ENCODE measurements around the gene ZCCHC18. TPM values are rescaled to one million over a fixed set of nuclear protein-coding genes. Genes with fewer than 3 reads are reported as not detected.

Gene ZCCHC18
- total RNA-seq, 4 donors from 2014 or later = 0.42 TPM; not detected in 3

DNA sequence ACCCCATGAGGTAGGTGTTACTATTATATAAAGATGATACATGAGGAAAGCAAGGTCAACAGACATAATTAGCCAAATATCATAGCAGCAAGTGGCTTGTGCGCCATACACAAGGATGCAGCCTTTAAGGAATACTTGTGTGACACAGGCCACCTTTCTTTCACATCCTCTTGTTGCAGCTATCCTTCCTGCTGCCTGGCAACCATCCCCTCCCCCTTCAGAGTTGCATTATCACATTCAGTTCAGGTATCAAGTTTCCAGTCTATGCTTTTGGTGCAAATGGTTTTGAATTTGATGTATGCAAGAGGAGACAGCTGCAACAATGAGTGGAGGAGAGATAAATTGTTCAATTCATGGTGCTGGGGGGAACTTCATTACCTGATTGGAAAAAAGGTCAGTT is 6.4 kb downstream of the ZCCHC18 start:
- Histone ChIP-seq H3K4me3 (no peak overlapping the region), H3K27me3 (no peaks in the 10 kb centered on the region), H3K27ac (no peak overlapping the region), H3K4me1 (no peaks in the 10 kb centered on the region), H3K9me3 (no peaks in the 10 kb centered on the region), H3K36me3 (no peaks in the 10 kb centered on the region)
- TF ChIP-seq CTCF (IDR thresholded peaks at IDR 0.05) (no peak), POLR2A (IDR thresholded peaks at IDR 0.05) (no peak), POLR2AphosphoS5 (IDR thresholded peaks at IDR 0.05) (no peak), EP300 (IDR thresholded peaks at IDR 0.05) (no peak)
- DNase-seq (ENCODE audit: low spot score in 2 of 2) = no peak
- 80% methylated on average over 1 of the region's 1 CpG for WGBS

DNA sequence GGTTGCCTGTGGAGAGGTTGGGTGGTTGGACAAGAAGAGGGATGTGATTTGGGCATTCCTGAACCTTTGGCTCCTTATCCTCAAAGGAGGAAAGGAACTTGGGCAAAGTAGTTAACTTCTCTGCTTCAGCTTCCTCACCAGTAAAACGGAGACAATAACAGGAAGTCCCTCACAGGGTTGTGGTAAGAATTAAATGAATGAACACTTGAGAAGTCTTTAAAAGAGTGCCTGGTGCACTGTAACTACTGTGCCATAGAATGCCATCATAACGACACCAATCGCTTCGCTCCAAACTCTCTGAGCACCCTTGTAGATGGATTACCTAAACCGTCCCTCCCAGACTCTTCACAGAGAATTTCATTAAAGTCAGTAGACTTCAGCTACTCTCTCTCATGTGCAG is 10.5 kb downstream of the ZCCHC18 start:
- TF ChIP-seq POLR2A (IDR thresholded peaks at IDR 0.05) (no peak), POLR2AphosphoS5 (IDR thresholded peaks at IDR 0.05) (no peak), CTCF (IDR thresholded peaks at IDR 0.05) (no peak), EP300 (IDR thresholded peaks at IDR 0.05) (no peak)
- H3K9me3 ChIP-seq = no peaks in the 10 kb centered on the region
- H3K4me3 ChIP-seq = no peak overlapping the region
- no peaks in the 10 kb centered on the region for H3K27me3 ChIP-seq
- H3K27ac ChIP-seq = no peak overlapping the region
- no peaks in the 10 kb centered on the region for H3K36me3 ChIP-seq
- WGBS = 71% methylated on average over 5 of the region's 5 CpGs
- no peaks in the 10 kb centered on the region for H3K4me1 ChIP-seq
- DNase-seq (ENCODE audit: low spot score in 2 of 2) = no peak

- TF ChIP-seq CTCF (IDR thresholded peaks at IDR 0.05) (no peak), POLR2AphosphoS5 (IDR thresholded peaks at IDR 0.05) (no peak)
- Histone ChIP-seq H3K4me3 (no peak overlapping the region), H3K27me3 (no peaks in the 10 kb centered on the region), H3K9me3 (no peaks in the 10 kb centered on the region), H3K4me1 (no peaks in the 10 kb centered on the region), H3K36me3 (no peaks in the 10 kb centered on the region), H3K27ac (no peak overlapping the region)
- DNase-seq (ENCODE audit: low spot score in 2 of 2) = no peak
- WGBS = 63% methylated on average over 2 of the region's 2 CpGs
Observed at GRCh38 chrX:104126856-104127255, 14.5 kb downstream of the ZCCHC18 start.

DNA sequence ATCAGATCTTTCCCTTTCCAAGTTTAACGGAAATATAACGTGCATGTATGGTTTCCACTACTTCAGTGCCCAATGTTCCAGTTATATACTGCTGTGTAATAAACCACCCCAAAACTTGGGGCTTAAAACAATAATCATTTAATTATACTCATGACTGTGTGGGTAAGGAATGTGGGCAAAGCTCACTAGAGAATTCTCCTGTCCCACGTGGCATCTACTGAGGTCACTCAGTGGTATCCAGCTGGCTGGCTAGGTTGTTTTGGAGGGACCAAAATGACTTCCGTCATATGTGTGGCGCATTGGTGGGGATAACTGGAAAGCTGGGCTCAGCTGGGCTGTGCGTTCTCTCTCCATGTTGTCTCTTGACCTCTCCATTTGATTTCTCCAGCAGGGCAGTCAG is 18.5 kb downstream of the ZCCHC18 start:
- TF ChIP-seq EP300 (IDR thresholded peaks at IDR 0.05) (no peak), POLR2A (IDR thresholded peaks at IDR 0.05) (no peak), CTCF (IDR thresholded peaks at IDR 0.05) (no peak), POLR2AphosphoS5 (IDR thresholded peaks at IDR 0.05) (no peak)
- H3K27me3 ChIP-seq = no peaks in the 10 kb centered on the region
- no peak for DNase-seq (ENCODE audit: low spot score in 2 of 2)
- no peak overlapping the region for H3K4me3 ChIP-seq
- no peaks in the 10 kb centered on the region for H3K4me1 ChIP-seq
- WGBS = 79% methylated on average over 6 of the region's 6 CpGs
- no peaks in the 10 kb centered on the region for H3K36me3 ChIP-seq
- no peak overlapping the region for H3K27ac ChIP-seq
- no peaks in the 10 kb centered on the region for H3K9me3 ChIP-seq

- Histone ChIP-seq H3K9me3 (no peaks in the 10 kb centered on the region), H3K27me3 (no peaks in the 10 kb centered on the region), H3K4me1 (no peaks in the 10 kb centered on the region), H3K27ac (no peak overlapping the region), H3K36me3 (no peaks in the 10 kb centered on the region), H3K4me3 (no peak overlapping the region)
- no peak for DNase-seq (ENCODE audit: low spot score in 2 of 2)
- no peak for TF ChIP-seq EP300 (IDR thresholded peaks at IDR 0.05)
- no peak for TF ChIP-seq POLR2A (IDR thresholded peaks at IDR 0.05)
- no peak for TF ChIP-seq CTCF (IDR thresholded peaks at IDR 0.05)
- no peak for TF ChIP-seq POLR2AphosphoS5 (IDR thresholded peaks at IDR 0.05)
- WGBS = 61% methylated on average over 5 of the region's 5 CpGs
Observed at GRCh38 chrX:104134583-104135261, 22.4 kb downstream of the ZCCHC18 start.

All from suprapubic skin (tissue), 4 donors.